LNCaP clone FGC (cell line): ENCODE data around the gene MEF2D.
A peak's percentile ranks its signal among the peaks of the same experiment; 100 is the strongest.

Experiments used
- DNase-seq: peaks from one replicate; pipeline ENCODE4 v3.0.0-alpha.2; 2011; ENCODE audit warnings: low read depth
- H3K4me3 ChIP-seq: 2 replicates; pipeline ENCODE4 v1.5.1; 2011; ENCODE audit warnings: mild to moderate bottlenecking, low read depth, low read length, control low read depth
- TF ChIP-seq, protein P1 (sequence below): IDR thresholded peaks from 2 replicates; pipeline ENCODE4 v1.5.1; 2012; ENCODE audit warnings: mild to moderate bottlenecking; ENCODE audit not compliant: control insufficient read depth, insufficient read depth; ENCODE audit errors: extremely low read depth

The MEF2D gene

DNA sequence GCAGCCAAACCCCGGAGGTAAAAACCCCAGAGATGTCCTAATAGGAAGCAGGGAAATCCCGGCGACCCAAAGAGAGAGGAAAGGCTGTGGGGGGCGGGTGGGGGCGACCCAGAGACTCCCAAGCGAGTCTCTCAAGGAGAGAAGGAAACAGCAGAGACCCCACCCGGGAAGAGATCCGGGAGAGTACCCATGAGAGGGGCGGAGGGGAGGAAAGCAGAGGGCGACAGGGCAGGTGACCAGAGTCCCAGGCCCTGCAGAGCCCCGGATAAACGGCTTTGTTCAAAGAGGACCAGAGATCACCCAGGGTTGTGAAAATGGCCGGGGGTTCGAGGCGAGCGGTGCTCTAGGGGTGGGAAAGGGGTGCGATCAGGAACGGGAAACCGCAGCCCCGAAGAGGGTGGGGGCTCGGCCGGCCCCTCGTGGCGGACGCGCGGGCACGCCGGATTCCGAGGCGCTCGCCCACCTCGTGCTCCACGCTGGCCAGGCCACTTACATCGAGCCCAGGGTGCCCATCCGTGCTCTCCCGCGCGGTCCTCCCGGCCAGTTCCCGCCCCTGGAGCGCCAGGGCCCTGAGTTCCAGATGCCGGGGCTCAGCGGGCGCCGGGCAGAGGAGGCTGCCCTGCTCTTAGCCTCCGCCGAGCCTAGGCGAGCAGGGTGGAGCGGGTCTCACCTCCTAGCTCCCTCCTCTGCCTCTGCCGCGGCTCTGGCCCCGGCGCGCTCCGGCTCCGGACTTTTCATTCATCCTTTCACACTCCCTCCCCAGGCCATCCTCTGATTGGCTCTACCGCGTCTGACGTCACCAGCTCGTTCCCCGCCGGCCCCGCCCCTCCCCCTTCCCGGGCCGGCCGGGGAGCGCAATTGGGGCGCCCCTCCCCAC lies 79.3 kb downstream of the MEF2D start:
- TF ChIP-seq, protein P1, sequence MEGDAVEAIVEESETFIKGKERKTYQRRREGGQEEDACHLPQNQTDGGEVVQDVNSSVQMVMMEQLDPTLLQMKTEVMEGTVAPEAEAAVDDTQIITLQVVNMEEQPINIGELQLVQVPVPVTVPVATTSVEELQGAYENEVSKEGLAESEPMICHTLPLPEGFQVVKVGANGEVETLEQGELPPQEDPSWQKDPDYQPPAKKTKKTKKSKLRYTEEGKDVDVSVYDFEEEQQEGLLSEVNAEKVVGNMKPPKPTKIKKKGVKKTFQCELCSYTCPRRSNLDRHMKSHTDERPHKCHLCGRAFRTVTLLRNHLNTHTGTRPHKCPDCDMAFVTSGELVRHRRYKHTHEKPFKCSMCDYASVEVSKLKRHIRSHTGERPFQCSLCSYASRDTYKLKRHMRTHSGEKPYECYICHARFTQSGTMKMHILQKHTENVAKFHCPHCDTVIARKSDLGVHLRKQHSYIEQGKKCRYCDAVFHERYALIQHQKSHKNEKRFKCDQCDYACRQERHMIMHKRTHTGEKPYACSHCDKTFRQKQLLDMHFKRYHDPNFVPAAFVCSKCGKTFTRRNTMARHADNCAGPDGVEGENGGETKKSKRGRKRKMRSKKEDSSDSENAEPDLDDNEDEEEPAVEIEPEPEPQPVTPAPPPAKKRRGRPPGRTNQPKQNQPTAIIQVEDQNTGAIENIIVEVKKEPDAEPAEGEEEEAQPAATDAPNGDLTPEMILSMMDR: no peak
- H3K4me3 ChIP-seq: peak overlapping the region; percentile 35
- peak; percentile 45 for DNase-seq

DNA sequence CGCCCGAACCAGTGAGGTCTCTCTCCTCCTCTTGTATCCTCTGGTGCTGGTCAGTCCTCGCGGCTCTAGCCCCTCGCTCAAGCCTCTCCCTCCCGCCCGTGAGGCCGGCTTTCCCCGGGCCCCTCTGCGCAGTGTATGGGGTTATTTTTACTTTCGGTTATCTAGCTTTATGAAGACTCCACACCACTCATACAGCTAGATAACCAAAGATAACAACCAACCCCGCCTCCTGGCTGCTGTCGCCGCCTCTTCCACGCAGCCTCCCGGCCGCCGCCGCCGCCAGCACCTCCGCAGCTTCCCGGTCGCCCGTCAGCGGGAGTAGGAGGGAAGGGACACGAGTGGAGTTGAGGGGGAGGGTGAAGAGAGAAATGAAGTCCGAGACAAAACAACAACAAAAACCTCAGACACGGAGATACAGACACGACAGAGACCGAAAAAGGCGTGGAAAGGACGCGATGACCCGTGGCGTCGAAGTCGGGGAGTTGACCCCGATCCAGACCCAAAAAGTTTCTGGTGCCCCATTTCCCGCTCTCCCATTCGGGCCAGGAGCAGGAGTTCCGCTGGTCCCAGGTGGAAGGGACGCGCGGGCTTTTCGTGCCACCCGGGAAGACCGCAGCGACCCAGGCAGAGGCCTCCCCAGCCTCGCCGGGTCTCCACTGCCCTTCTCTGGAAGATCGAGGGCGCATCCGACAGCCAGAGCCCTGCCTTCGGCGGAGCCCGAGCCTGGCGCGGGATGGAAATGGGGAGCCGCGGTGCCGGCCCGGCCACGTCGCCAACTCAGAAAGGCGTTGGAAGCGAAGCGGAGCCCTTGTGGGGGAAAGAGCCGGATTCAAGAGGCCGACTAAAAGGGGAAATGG lies 80.1 kb downstream of the MEF2D start:
- H3K4me3 ChIP-seq: no peak overlapping the region
- TF ChIP-seq, protein P1: no peak
- no peak for DNase-seq

DNA sequence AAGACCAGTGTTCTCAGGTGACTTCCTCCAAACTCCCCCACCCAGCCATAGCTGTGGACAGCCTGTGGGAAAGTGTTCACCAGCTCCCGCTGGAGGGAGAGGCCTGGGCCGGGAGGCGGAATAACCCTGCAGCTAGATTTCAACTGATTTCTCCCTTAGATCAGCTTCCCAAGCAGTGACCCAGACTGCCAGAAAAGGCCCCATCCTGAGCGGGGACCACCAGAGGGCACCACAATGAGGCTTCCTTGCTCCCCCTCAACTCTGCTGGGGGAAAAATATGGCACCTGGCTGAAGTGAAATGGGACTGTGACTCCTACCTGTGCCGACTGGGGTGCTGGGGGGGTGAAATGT lies 80.7 kb downstream of the MEF2D start:
- no peak overlapping the region for H3K4me3 ChIP-seq
- TF ChIP-seq, protein P1: no peak
- no peak for DNase-seq

DNA sequence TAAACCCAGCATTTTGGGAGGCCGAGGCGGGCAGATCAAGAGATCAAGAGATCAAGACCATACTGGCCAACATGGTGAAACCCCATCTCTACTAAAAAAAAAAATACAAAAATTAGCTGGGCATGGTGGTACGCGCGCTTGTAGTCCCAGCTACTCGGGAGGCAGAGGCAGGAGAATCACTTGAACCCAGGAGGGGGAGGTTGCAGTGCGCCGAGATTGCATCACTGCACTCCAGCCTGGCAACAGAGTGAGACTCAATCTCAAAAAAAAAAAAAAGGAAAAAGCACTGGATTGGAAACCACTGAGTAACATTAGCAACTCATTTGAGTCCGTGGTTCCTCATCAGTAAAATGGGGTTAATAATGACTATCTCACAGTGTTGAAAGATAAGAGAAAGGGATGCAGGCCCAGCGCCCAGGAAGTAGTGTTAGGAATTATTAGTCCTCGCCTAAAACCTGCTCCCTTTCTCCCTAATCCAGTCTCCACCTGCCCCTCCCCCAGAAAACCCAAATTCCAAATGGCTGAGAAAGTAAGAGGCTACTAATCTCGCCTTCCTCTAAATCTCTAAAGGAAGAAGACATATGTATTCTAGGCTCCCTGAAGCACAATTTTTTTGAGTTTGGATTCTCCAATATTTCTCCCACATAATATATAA lies 82.0 kb downstream of the MEF2D start:
- no peak for DNase-seq
- TF ChIP-seq, protein P1: no peak
- no peak overlapping the region for H3K4me3 ChIP-seq

DNA sequence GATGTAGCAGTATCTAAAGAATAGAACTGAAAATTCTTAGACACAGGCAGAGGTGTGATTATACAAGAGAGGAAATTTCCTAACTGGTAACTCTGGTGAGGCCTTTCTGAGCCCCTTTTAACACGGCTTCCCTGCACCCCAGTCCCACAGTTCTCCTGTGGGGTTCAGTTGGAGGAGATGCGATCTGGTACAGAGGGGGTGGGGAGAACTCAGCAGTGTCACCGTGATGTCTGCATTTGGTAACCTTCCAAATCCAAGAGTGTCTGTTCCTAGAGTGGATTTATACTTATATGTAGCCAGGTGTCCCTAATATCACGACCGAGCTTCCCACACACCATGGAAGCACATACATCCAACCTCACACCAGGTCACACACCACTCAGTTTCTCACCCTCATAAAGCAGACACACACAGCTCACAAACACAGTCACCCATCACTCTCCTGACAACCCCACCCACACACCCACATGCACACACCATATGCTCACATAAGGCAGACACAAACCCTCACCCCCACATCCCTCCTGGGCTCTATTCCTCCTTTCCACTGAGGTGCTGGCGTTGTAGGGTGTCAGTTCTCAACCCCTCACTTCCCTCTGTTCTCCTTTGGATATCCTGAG lies 83.1 kb downstream of the MEF2D start:
- DNase-seq: no peak
- no peak overlapping the region for H3K4me3 ChIP-seq
- TF ChIP-seq, protein P1: no peak

DNA sequence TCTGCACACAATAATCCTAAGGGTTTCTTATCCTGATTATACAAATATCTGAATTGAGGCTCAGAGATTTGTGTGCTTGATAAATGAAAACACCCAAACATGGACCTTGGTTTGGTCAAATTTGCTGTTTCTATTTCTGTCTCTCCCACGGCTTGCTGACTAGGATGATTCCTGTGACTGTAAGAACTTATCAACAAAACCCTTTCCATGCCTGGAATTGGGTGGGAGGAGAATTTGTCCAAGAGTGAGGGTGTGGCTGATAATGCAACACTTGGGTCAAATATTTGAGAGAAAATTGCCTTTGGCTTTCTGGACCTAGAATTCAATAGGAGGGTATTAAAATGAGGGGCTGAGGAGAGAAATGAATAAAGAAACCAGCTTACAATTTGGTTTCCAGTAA lies 83.6 kb downstream of the MEF2D start:
- TF ChIP-seq, protein P1: no peak
- H3K4me3 ChIP-seq: no peak overlapping the region
- DNase-seq: no peak
